Sigmoid colon (tissue), 7 donors: ENCODE measurements around the gene CENPP. TPM values are rescaled to one million over a fixed set of nuclear protein-coding genes. Genes with fewer than 3 reads are reported as not detected.

Experiments used
- DNase-seq: peaks from one replicate; pipeline ENCODE4 v3.0.0-alpha.2; 2019
- H3K27ac ChIP-seq, 4 donors: fragments of 200-600 bp; sonication (generic); one replicate each; pipeline ENCODE4 v1.5.1; 2016 to 2019; ENCODE audit warnings: mild to moderate bottlenecking in 1 of 4
- H3K27me3 ChIP-seq, 3 donors: fragments of 200-600 bp; sonication (generic); one replicate each; pipeline ENCODE4 v1.5.1; 2019; ENCODE audit warnings: mild to moderate bottlenecking in 1 of 3
- H3K36me3 ChIP-seq, 4 donors: fragments of 200-600 bp; sonication (generic); one replicate each; pipeline ENCODE4 v1.5.1; 2016 to 2019
- H3K4me1 ChIP-seq, 4 donors: fragments of 200-600 bp; sonication (generic); one replicate each; pipeline ENCODE4 v1.5.1; 2017 to 2019
- H3K4me3 ChIP-seq, 4 donors: fragments of 200-600 bp; sonication (generic); one replicate each; pipeline ENCODE4 v1.5.1; 2017 to 2019; ENCODE audit warnings: mild to moderate bottlenecking in 2 of 4, moderate library complexity in 1 of 4
- H3K9me3 ChIP-seq, 4 donors: fragments of 200-600 bp in 3 of 4; sonication (generic) in 3 of 4; one replicate each; pipeline versions ENCODE4 v1.5.1 to v1.6.1; 2013 to 2019
- CTCF ChIP-seq, 4 experiments: fragments of 450-650 bp in 3 of 4; fragments of 200-600 bp in 1 of 4; IDR thresholded peaks; one replicate each; pipeline ENCODE4 v1.5.1; 2016 to 2019; ENCODE audit warnings: antibody characterized with exemption in 4 of 4, mild to moderate bottlenecking in 3 of 4, moderate library complexity in 2 of 4
- EP300 ChIP-seq, 4 donors: sonication (generic); formaldehyde crosslinking; IDR thresholded peaks; one replicate each; pipeline ENCODE4 v1.6.1; 2017; ENCODE audit warnings: antibody characterized with exemption in 4 of 4
- POLR2A ChIP-seq, 2 donors: fragments of 450-650 bp; IDR thresholded peaks; one replicate each; pipeline ENCODE4 v1.6.1; 2016; ENCODE audit warnings: antibody characterized with exemption in 2 of 2, mild to moderate bottlenecking in 2 of 2, moderate library complexity in 2 of 2
- POLR2AphosphoS5 ChIP-seq, 4 donors: sonication (generic); formaldehyde crosslinking; IDR thresholded peaks; one replicate each; pipeline ENCODE4 v1.6.1; 2017; ENCODE audit warnings: antibody characterized with exemption in 4 of 4
- WGBS, 2 donors: extraction: QIAGEN DNeasy Blood & Tissue Kit; methylation state at CpG; one replicate each; pipeline ENCODE4 v1.1.7; 2013; 5-methylcytosine and 5-hydroxymethylcytosine counted together
- intact Hi-C: fragments of 100-400 bp; cut with DNase I; formaldehyde crosslinking; loops from one replicate; pipeline ENCODE4 v1.15.1; 2023
- polyA plus RNA-seq, 3 donors: library from polyadenylated mRNA; stranded (reverse); fragments of 200-250 nt; gene quantifications; one replicate each; pipeline ENCODE4 v1.2.3, GENCODE V29; 2013
- total RNA-seq, 4 donors: library from RNA; depleted of rRNA; stranded (reverse); fragments of >200 nt; gene quantifications; one replicate each; pipeline ENCODE4 v1.1.0, GENCODE V29; 2016
- donor health status: healthy with polysubstance abuse.
- donor health status: Bipolar disorder and iron deficiency.
- donor health status: healthy.

CENPP gene
- total and polyA plus RNA-seq, 7 donors: 0.60 to 11.9 (median 2.4) TPM

GRCh38 chr9:92603100-92603499, 277.3 kb downstream of the CENPP start:
- 81 to 89% methylated on average over 5 of the region's 5 CpGs for WGBS, 2 donors
- peaks cover 0 to 46% (median 41%) of the 10 kb centered on the region in 4 donors for H3K4me1 ChIP-seq
- no peak for DNase-seq
- no peak overlapping the region for H3K27ac ChIP-seq
- intact Hi-C loops: no loop called here
- TF ChIP-seq POLR2AphosphoS5 (IDR thresholded peaks at IDR 0.05) (no peak), EP300 (IDR thresholded peaks at IDR 0.05) (no peak), CTCF (IDR thresholded peaks at IDR 0.05) (no peak), POLR2A (IDR thresholded peaks at IDR 0.05) (no peak)
- H3K4me3 ChIP-seq: no peak overlapping the region
- H3K36me3 ChIP-seq: no peaks in the 10 kb centered on the region
- no peaks in the 10 kb centered on the region for H3K9me3 ChIP-seq
- no peaks in the 10 kb centered on the region for H3K27me3 ChIP-seq

- Histone ChIP-seq H3K4me3 (no peak overlapping the region), H3K27me3 (no peaks in the 10 kb centered on the region), H3K4me1 (peaks cover 0 to 51% (median 48%) of the 10 kb centered on the region in 4 donors), H3K27ac (no peak overlapping the region), H3K36me3 (no peaks in the 10 kb centered on the region), H3K9me3 (no peaks in the 10 kb centered on the region)
- intact Hi-C loops: no loop called here
- TF ChIP-seq POLR2AphosphoS5 (IDR thresholded peaks at IDR 0.05): no peak
- no peak for DNase-seq
- 95 to 96% methylated on average over 5 of the region's 5 CpGs for WGBS, 2 donors
Observed at GRCh38 chr9:92603990-92604389, 278.2 kb downstream of the CENPP start.

GRCh38 chr9:92605224-92605623, 279.5 kb downstream of the CENPP start:
- no peak for DNase-seq
- H3K27ac ChIP-seq: no peak overlapping the region
- H3K4me3 ChIP-seq: no peak overlapping the region
- no peaks in the 10 kb centered on the region for H3K9me3 ChIP-seq
- intact Hi-C loops: loop anchor here (5.0 kb wide), 1 partner anchor 118 kb away; no protein-coding TSS in a partner anchor
- H3K4me1 ChIP-seq: peaks cover 0 to 49% (median 44%) of the 10 kb centered on the region in 4 donors
- H3K36me3 ChIP-seq: no peaks in the 10 kb centered on the region
- no peaks in the 10 kb centered on the region for H3K27me3 ChIP-seq
- TF ChIP-seq POLR2AphosphoS5 (IDR thresholded peaks at IDR 0.05) (no peak), POLR2A (IDR thresholded peaks at IDR 0.05) (no peak), CTCF (IDR thresholded peaks at IDR 0.05) (no peak), EP300 (IDR thresholded peaks at IDR 0.05) (no peak)
- WGBS, 2 donors: 94 to 95% methylated on average over 5 of the region's 5 CpGs

- H3K27me3 ChIP-seq: no peaks in the 10 kb centered on the region
- DNase-seq: no peak
- TF ChIP-seq POLR2A (IDR thresholded peaks at IDR 0.05) (no peak), CTCF (IDR thresholded peaks at IDR 0.05) (peak in 1 of 4 experiments; percentile 20), POLR2AphosphoS5 (IDR thresholded peaks at IDR 0.05) (peak in 1 of 4 donors; percentile 12), EP300 (IDR thresholded peaks at IDR 0.05) (no peak)
- intact Hi-C loops: loop anchor here (5.0 kb wide), 1 partner anchor 120 kb away; no protein-coding TSS in a partner anchor
- no peak overlapping the region for H3K4me3 ChIP-seq
- peak overlapping the region; percentile 3 to 72 (median 69) for H3K27ac ChIP-seq
- H3K9me3 ChIP-seq: no peaks in the 10 kb centered on the region
- WGBS, 2 donors: 10 to 32% methylated on average over 2 of the region's 2 CpGs
- peaks cover 0 to 4% (median 0%) of the 10 kb centered on the region in 4 donors for H3K36me3 ChIP-seq
- peaks cover 0 to 43% (median 32%) of the 10 kb centered on the region in 4 donors for H3K4me1 ChIP-seq
Observed at GRCh38 chr9:92607088-92607487, 281.3 kb downstream of the CENPP start.

- no peak overlapping the region for H3K4me3 ChIP-seq
- intact Hi-C loops: loop anchor here (5.0 kb wide), 1 partner anchor 120 kb away; no protein-coding TSS in a partner anchor
- no peaks in the 10 kb centered on the region for H3K27me3 ChIP-seq
- no peaks in the 10 kb centered on the region for H3K9me3 ChIP-seq
- 57 to 70% methylated on average over 4 of the region's 4 CpGs for WGBS, 2 donors
- peaks cover 0 to 4% (median 2%) of the 10 kb centered on the region in 4 donors for H3K36me3 ChIP-seq
- peak overlapping the region; percentile 3 to 72 (median 69) for H3K27ac ChIP-seq
- peaks cover 0 to 43% (median 32%) of the 10 kb centered on the region in 4 donors for H3K4me1 ChIP-seq
- no peak for DNase-seq
- TF ChIP-seq POLR2AphosphoS5 (IDR thresholded peaks at IDR 0.05) (no peak), EP300 (IDR thresholded peaks at IDR 0.05) (no peak), POLR2A (IDR thresholded peaks at IDR 0.05) (no peak), CTCF (IDR thresholded peaks at IDR 0.05) (no peak)
Observed at GRCh38 chr9:92607773-92608172, 282.0 kb downstream of the CENPP start.
